Stimulated activated CD8-positive, alpha-beta memory T cell treated with anti-CD3 and anti-CD28 coated beads, Interleukin-7, amount 100 ng/mL, for 1 hour (primary cell): ENCODE results near the gene HELQ.
"Not testable (repeated sequence)": the region's sequence is repeated elsewhere in the genome, so short reads cannot be mapped to it uniquely, and the experiment has no call there.

Experiments used
- DNase-seq, 2 donors: peaks; one replicate each; pipeline ENCODE4 v3.0.0-alpha.2; 2020; ENCODE audit warnings: low read depth in 2 of 2

Gene HELQ

GRCh38 chr4:83436680-83437079, 18.9 kb downstream of the HELQ start:
- DNase-seq, result no peak

GRCh38 chr4:83431200-83431599, 24.4 kb downstream of the HELQ start:
- DNase-seq, result no peak

GRCh38 chr4:83418211-83418610, 37.4 kb downstream of the HELQ start:
- no peak for DNase-seq

GRCh38 chr4:83417566-83417965, 38.1 kb downstream of the HELQ start:
- no peak for DNase-seq

GRCh38 chr4:83413676-83414075, 41.9 kb downstream of the HELQ start:
- DNase-seq, result no peak

GRCh38 chr4:83408908-83409307, 46.7 kb downstream of the HELQ start:
- no peak for DNase-seq

- DNase-seq, result no peak
Measured at GRCh38 chr4:83405844-83406816, 49.5 kb downstream of the HELQ start.

- not testable (repeated sequence) for DNase-seq
Measured at GRCh38 chr4:83398158-83398557, 57.5 kb downstream of the HELQ start.

GRCh38 chr4:83393908-83394307, 61.7 kb downstream of the HELQ start:
- no peak for DNase-seq

- DNase-seq, result no peak
Measured at GRCh38 chr4:83392562-83392961, 63.1 kb downstream of the HELQ start.

GRCh38 chr4:83390944-83391343, 64.7 kb downstream of the HELQ start:
- no peak for DNase-seq

- no peak for DNase-seq
Measured at GRCh38 chr4:83389756-83390505, 65.7 kb downstream of the HELQ start.

- no peak for DNase-seq
Measured at GRCh38 chr4:83389037-83389720, 66.4 kb downstream of the HELQ start.

GRCh38 chr4:83388313-83388676, 67.3 kb downstream of the HELQ start:
- no peak for DNase-seq

- DNase-seq, result no peak
Measured at GRCh38 chr4:83387476-83388312, 67.9 kb downstream of the HELQ start.

GRCh38 chr4:83387012-83387411, 68.6 kb downstream of the HELQ start:
- DNase-seq, result no peak

- DNase-seq, result no peak
Measured at GRCh38 chr4:83382850-83383249, 72.8 kb downstream of the HELQ start.

- DNase-seq, result no peak
Measured at GRCh38 chr4:83381173-83381572, 74.5 kb downstream of the HELQ start.

GRCh38 chr4:83378419-83378818, 77.2 kb downstream of the HELQ start:
- DNase-seq, result no peak

GRCh38 chr4:83372931-83373330, 82.7 kb downstream of the HELQ start:
- DNase-seq, result no peak

- DNase-seq, result no peak
Measured at GRCh38 chr4:83371936-83372335, 83.7 kb downstream of the HELQ start.
